ENCODE results near the gene ZNF804B.
"Not testable (repeated sequence)": the region's sequence is repeated elsewhere in the genome, so short reads cannot be mapped to it uniquely, and the experiment has no call there.

The ZNF804B gene

GRCh38 chr7:89085580-89085979, 326.1 kb downstream of the ZNF804B start:
- DNase-seq (ENCODE audit: low read depth): no peak

GRCh38 chr7:89091550-89091949, 332.1 kb downstream of the ZNF804B start:
- DNase-seq (ENCODE audit: low read depth): no peak

GRCh38 chr7:89094269-89094668, 334.8 kb downstream of the ZNF804B start:
- no peak for DNase-seq (ENCODE audit: low read depth)

- no peak for DNase-seq (ENCODE audit: low read depth)
Observed at GRCh38 chr7:89103564-89103963, 344.1 kb downstream of the ZNF804B start.

GRCh38 chr7:89104748-89105685, 345.5 kb downstream of the ZNF804B start:
- no peak for DNase-seq (ENCODE audit: low read depth)

GRCh38 chr7:89123871-89124270, 364.4 kb downstream of the ZNF804B start:
- DNase-seq (ENCODE audit: low read depth): no peak

GRCh38 chr7:89129600-89130375, 370.3 kb downstream of the ZNF804B start:
- no peak for DNase-seq (ENCODE audit: low read depth)

GRCh38 chr7:89133357-89133756, 373.9 kb downstream of the ZNF804B start:
- no peak for DNase-seq (ENCODE audit: low read depth)

GRCh38 chr7:89133819-89134218, 374.3 kb downstream of the ZNF804B start:
- no peak for DNase-seq (ENCODE audit: low read depth)

GRCh38 chr7:89145801-89146200, 386.3 kb downstream of the ZNF804B start:
- no peak for DNase-seq (ENCODE audit: low read depth)

GRCh38 chr7:89160107-89160506, 400.6 kb downstream of the ZNF804B start:
- DNase-seq (ENCODE audit: low read depth): no peak

GRCh38 chr7:89165421-89165820, 405.9 kb downstream of the ZNF804B start:
- DNase-seq (ENCODE audit: low read depth): no peak

- no peak for DNase-seq (ENCODE audit: low read depth)
Observed at GRCh38 chr7:89170628-89171027, 411.1 kb downstream of the ZNF804B start.

GRCh38 chr7:89182116-89182515, 422.6 kb downstream of the ZNF804B start:
- no peak for DNase-seq (ENCODE audit: low read depth)

- DNase-seq (ENCODE audit: low read depth): no peak
Observed at GRCh38 chr7:89183712-89184111, 424.2 kb downstream of the ZNF804B start.

GRCh38 chr7:89200758-89201157, 441.3 kb downstream of the ZNF804B start:
- DNase-seq (ENCODE audit: low read depth): no peak

- no peak for DNase-seq (ENCODE audit: low read depth)
Observed at GRCh38 chr7:89223900-89224395, 464.4 kb downstream of the ZNF804B start.

GRCh38 chr7:89228688-89229171, 469.2 kb downstream of the ZNF804B start:
- DNase-seq (ENCODE audit: low read depth): not testable (repeated sequence)

- no peak for DNase-seq (ENCODE audit: low read depth)
Observed at GRCh38 chr7:89238156-89238555, 478.7 kb downstream of the ZNF804B start.

GRCh38 chr7:89246196-89246595, 486.7 kb downstream of the ZNF804B start:
- DNase-seq (ENCODE audit: low read depth): no peak

- DNase-seq (ENCODE audit: low read depth): no peak
Observed at GRCh38 chr7:89247207-89247606, 487.7 kb downstream of the ZNF804B start.

GRCh38 chr7:89259085-89259484, 499.6 kb downstream of the ZNF804B start:
- no peak for DNase-seq (ENCODE audit: low read depth)

GRCh38 chr7:89264126-89264525, 504.6 kb downstream of the ZNF804B start:
- DNase-seq (ENCODE audit: low read depth): no peak
